GM18498 (cell line): ENCODE measurements around the gene ZNF264.
A peak's percentile ranks its signal among the peaks of the same experiment; 100 is the strongest.
"Not testable (repeated sequence)": the region's sequence is repeated elsewhere in the genome, so short reads cannot be mapped to it uniquely, and the experiment has no call there.

Experiments used
- ATAC-seq: cut with Tn5 transposase; IDR thresholded peaks from one replicate; pipeline ENCODE4 v1.9.1; 2021; ENCODE audit warnings: mild to moderate bottlenecking, moderate library complexity; ENCODE audit not compliant: unreplicated experiment

ZNF264 gene

GRCh38 chr19:57191141-57192076 lies at the start of gene ZNF264:
Gene ZNF264, plus strand, starts transcription at chr19:57191500. Its CDS starts 414 bp downstream, at chr19:57191914.
- ATAC-seq = peak; percentile 97

GRCh38 chr19:57141699-57142098 lies 49.6 kb upstream of the ZNF264 start:
- ATAC-seq = no peak

DNA sequence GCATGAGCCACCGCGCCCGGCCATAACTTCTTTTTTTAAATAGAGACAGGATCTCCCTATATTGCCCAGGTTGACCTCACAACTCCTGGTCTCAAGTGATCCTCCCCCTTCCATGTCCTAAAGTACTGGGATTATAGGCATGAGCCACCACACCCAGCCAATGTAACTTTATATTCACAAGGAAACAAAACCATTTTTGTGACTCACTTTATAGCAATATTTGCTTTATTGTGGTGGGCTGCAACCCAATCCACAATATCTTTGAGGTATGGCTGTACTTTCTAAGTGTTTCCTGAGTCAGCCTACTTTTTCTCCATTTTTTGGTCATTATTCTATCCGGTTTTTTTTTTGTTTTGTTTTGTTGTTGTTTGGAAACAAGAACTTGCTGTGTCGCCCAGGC lies 38.4 kb upstream of the ZNF264 start:
- no peak for ATAC-seq

GRCh38 chr19:57161985-57162539 lies 29.2 kb upstream of the ZNF264 start:
- no peak for ATAC-seq

DNA sequence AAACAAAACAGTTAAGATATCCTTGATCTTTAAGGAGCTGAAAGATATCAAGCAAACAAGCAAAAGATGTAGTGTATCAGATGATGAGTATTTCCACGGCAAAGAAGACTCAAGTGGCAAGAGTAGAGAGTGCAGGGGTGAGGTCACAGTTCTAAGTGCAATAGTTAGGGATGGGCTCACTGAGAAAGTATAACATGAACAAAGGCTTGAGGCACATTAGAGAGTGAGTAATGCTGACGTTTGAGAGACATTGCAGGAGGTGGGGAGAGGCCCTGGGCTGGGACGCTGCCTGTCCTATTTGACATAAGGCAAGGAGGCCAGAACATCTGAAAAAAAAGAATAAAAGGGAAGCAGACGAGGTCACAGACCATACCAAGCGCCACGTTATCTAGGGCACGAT lies 25.5 kb upstream of the ZNF264 start:
- ATAC-seq = no peak

- ATAC-seq = no peak
Measured at GRCh38 chr19:57167385-57167784, 23.9 kb upstream of the ZNF264 start, which contains the start of gene DUXA. Gene DUXA, minus strand, starts transcription at chr19:57167485. Its CDS starts 42 bp downstream, at chr19:57167443.

DNA sequence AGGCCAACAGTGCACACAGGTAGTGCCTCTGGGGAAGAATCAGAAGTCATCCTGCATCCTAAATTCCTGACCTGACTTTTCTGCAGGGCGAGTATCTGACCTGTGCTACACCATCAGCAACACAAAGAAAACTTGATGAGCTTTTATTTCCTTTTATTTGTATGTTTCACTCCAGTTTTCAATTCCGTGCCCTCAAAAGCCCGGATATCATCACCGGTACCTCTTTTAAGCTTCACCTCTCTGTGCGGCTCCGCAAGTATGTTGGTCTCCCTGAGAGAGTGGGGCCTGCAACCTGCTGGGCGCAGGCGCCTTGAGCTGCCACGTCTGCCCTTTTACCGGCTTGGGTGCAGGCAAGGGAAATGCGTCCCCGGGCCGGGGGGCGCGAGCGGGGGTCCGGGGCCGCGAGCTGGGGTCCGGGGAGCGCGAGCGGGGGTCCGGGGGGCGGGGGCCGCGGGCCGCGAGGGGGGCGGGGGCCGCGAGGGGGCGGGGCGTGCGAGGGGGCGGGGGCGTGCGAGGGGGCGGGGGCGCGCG lies 19.7 kb upstream of the ZNF264 start:
- no peak for ATAC-seq

GRCh38 chr19:57190301-57190700 lies 999 bp upstream of the ZNF264 start:
- no peak for ATAC-seq

DNA sequence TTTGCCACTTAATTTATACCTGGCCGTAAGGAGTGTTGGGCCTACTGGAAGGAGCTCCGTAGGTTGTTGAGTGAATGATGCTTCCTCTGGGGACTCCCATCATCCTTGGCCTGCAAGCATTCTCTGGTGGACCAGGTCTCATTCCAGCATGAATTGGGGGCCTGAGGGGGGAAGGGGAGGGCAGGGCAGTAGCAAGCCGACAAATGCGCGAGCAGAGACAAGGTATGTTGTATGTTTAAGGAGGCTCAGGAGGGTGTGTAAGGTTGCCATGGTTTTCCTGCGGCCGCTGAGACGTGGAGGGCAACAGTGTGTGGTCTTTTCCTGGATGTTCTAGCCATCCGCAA lies 749 bp downstream of the ZNF264 start:
- no peak for ATAC-seq

- ATAC-seq = no peak
Measured at GRCh38 chr19:57192993-57193392, 1.7 kb downstream of the ZNF264 start.

DNA sequence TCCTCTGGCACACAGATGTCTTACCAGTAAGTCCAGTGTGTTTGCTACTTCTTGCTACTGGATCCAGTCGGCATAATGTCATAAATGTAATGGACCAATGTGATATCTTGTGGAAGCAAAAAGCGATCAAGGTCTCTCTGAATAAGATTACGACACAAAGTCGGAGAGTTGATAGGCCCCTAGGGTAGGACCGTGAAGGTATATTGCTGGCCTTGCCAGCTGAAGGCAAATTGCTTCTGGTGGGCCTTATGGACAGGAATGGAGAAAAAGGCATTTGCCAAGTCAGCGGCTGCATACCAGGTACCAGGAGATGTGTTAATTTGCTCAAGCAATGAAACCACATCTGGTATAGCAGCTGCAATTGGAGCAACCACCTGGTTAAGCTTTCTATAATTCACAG lies 6.6 kb downstream of the ZNF264 start:
- not testable (repeated sequence) for ATAC-seq

DNA sequence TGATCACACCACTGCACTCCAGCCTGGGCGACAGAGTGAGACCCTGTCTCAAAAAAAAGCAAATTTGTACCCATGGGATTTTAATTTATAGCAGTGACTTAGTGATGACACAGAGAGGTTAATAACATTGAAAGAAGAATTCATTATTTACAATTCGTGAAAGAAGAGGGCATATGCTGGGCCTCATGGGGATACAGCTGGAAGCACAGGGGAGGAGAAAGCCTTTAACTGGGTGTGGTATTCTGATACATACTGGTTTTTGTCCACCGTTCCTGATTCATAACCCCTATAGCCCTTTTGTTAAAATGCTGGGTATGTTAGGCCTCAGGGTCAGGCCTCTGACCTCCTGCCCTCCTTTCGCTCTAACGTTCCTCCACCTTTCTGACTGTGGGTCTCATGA lies 10.9 kb downstream of the ZNF264 start:
- no peak for ATAC-seq

DNA sequence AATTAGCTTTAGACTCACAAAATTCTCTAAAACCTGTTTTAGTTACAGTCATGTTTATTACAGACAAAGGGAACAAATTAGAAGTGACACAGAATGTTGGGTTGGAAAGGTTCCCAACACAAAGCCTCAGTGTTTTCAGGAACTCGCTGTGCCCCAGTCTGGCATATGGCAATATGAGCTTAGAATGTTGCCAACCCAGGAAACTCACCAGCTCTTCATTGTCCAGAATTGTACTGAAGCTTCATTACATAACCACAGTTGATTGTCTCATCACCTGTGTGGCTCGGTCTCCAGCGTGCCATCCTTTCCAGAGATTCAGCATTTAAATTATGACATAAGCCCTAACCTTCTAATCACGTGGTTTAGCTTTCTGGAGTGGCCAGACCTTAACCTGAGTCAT lies 19.1 kb downstream of the ZNF264 start:
- no peak for ATAC-seq

DNA sequence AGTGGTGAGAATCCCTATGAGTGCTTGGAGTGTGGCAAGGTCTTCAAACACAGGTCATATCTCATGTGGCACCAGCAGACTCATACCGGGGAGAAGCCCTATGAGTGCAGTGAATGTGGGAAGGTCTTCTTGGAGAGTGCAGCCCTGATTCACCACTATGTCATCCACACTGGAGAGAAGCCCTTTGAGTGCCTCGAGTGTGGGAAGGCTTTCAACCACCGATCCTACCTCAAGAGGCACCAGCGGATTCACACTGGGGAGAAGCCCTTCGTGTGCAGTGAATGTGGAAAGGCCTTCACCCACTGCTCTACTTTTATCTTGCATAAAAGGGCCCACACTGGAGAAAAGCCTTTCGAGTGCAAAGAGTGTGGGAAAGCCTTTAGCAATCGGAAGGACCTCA lies 20.8 kb downstream of the ZNF264 start:
- no peak for ATAC-seq

DNA sequence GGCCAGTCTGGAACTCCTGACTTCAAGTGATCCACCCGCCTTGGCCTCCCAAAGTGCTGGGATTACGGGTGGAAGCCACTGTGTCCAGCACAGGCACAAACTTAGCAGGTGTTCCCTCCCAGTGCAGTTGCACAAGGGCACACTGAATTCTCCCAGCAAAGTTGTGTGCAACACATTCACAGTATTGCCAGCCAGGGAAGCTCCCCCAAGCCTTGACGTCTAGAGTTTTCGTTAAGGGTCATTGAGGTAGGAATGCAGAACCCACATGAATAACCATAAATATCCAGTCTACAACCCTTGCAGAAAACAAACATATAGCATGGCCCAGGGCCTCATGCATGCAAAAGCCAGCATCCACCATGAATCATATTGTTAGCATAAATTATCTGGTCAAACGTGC lies 36.2 kb downstream of the ZNF264 start:
- no peak for ATAC-seq

GRCh38 chr19:57231686-57232085 lies 40.4 kb downstream of the ZNF264 start:
- no peak for ATAC-seq

DNA sequence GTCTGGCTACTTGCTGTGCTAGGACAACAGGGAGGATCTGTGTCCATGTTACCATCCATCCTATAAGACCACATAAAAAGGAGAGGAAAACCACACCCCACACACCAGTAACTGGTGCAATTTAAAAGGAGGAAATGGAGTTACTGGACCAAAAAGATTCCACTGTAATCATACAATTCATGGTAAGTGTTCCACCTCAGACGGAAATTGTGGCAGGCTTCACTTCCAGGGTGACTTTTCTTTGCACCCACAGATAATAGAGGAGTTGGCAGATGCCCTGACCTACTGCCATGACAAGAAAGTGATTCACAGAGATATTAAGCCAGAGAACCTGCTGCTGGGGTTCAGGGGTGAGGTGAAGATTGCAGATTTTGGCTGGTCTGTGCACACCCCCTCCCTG lies 41.9 kb downstream of the ZNF264 start:
- no peak for ATAC-seq

GRCh38 chr19:57239982-57240310 lies 48.6 kb downstream of the ZNF264 start:
- no peak for ATAC-seq

- peak; percentile 93 for ATAC-seq
Measured at GRCh38 chr19:57240311-57241090, 49.2 kb downstream of the ZNF264 start, which contains the start of gene ZNF805. Gene ZNF805, plus strand, starts transcription at chr19:57240632. Its CDS starts 260 bp downstream, at chr19:57240892.

- ATAC-seq = no peak
Measured at GRCh38 chr19:57241176-57241575, 49.9 kb downstream of the ZNF264 start.

GRCh38 chr19:57242821-57243220 lies 51.5 kb downstream of the ZNF264 start:
- no peak for ATAC-seq
